ENCODE measurements around the gene ACBD6. TPM values are rescaled to one million over a fixed set of nuclear protein-coding genes. Genes with fewer than 3 reads are reported as not detected.

Gene ACBD6
- total RNA-seq, 2 donors from 2014 or later = 18.3 to 24.6 TPM

- ATAC-seq (no peak), DNase-seq (no peak)
- intact Hi-C loops (cut with DNase I) = no loop called here
These were observed 258.7 kb downstream of the ACBD6 start for GRCh38 chr1:180243517-180244221.

- ATAC-seq = no peak
- intact Hi-C loops (cut with DNase I) = no loop called here
These were observed 260.4 kb downstream of the ACBD6 start for GRCh38 chr1:180241716-180242544.

GRCh38 chr1:180239145-180240096 is 263.0 kb downstream of the ACBD6 start:
- ATAC-seq (no peak), DNase-seq (no peak)
- intact Hi-C loops (cut with DNase I) = no loop called here

More at GRCh38 chr1:180241716-180242544, 260.4 kb downstream of the ACBD6 start:
- no peak for DNase-seq

GRCh38 chr1:180238675-180239074 is 263.7 kb downstream of the ACBD6 start:
- no peak for ATAC-seq
- intact Hi-C loops (cut with DNase I) = no loop called here

More at GRCh38 chr1:180238675-180239074, 263.7 kb downstream of the ACBD6 start:
- DNase-seq = no peak

Small RNA genes lying within 50 kb of the gene (microRNA-seq; reads per million reads assigned to microRNA genes)
- 0 to 0.27 reads per million in 2 donors for gene MIR3121

Other genes with a start within 250 kb of the ACBD6 start
- under 1 TPM; 0.44 to 0.53 TPM for gene OVAAL, start 56.4 kb upstream of the ACBD6 start, total RNA-seq
- gene XPR1, start 129.4 kb upstream of the ACBD6 start, total RNA-seq = 10 to 100 TPM; 20.5 to 25.4 TPM

Measured in left cardiac atrium (tissue), 4 donors.